Aorta (tissue), 5 donors: ENCODE data around the gene KIF2C. TPM values are rescaled to one million over a fixed set of nuclear protein-coding genes. Genes with fewer than 3 reads are reported as not detected.

Source experiments
- ATAC-seq: fragments of 200-7000 bp; cut with Tn5 transposase; one replicate; pipeline ENCODE4 v1.9.1; 2022; ENCODE audit warnings: moderate library complexity; ENCODE audit not compliant: low FRiP score
- DNase-seq, 2 donors: peaks; one replicate each; pipeline ENCODE4 v3.0.0-alpha.2; 2020
- H3K27ac ChIP-seq, 2 donors: one replicate each; pipeline ENCODE4 v1.5.1; 2013; ENCODE audit warnings: low read length in 2 of 2, mild to moderate bottlenecking in 2 of 2, moderate library complexity in 2 of 2, control low read depth in 1 of 2, inconsistent platforms in 1 of 2, low read depth in 1 of 2
- H3K27me3 ChIP-seq, 2 donors: one replicate each; pipeline ENCODE4 v1.6.1; 2013; ENCODE audit warnings: control low read depth in 1 of 2, low read length in 1 of 2, mild to moderate bottlenecking in 1 of 2, moderate library complexity in 1 of 2; ENCODE audit not compliant: insufficient read depth in 2 of 2, control insufficient read depth in 1 of 2
- H3K36me3 ChIP-seq, 2 donors: one replicate each; pipeline ENCODE4 v1.6.1; 2013; ENCODE audit warnings: control low read depth in 1 of 2, low read length in 1 of 2, mild to moderate bottlenecking in 1 of 2; ENCODE audit not compliant: insufficient read depth in 2 of 2, control insufficient read depth in 1 of 2
- H3K4me1 ChIP-seq, 2 donors: one replicate each; pipeline ENCODE4 v1.6.1; 2013; ENCODE audit warnings: low read length in 2 of 2, control low read depth in 1 of 2, mild to moderate bottlenecking in 1 of 2, moderate library complexity in 1 of 2; ENCODE audit not compliant: insufficient read depth in 2 of 2, control insufficient read depth in 1 of 2
- H3K4me3 ChIP-seq, 2 donors: one replicate each; pipeline ENCODE4 v1.5.1; 2013; ENCODE audit warnings: low read length in 2 of 2, control low read depth in 1 of 2, mild to moderate bottlenecking in 1 of 2
- H3K9me3 ChIP-seq: one replicate; pipeline ENCODE4 v1.6.1; 2013; ENCODE audit warnings: mild to moderate bottlenecking, low read length; ENCODE audit not compliant: control insufficient read depth
- WGBS, 2 donors: extraction: QIAGEN DNeasy Blood & Tissue Kit; methylation state at CpG; one replicate each; pipeline ENCODE4 v1.1.7; 2013; 5-methylcytosine and 5-hydroxymethylcytosine counted together
- intact Hi-C, 2 donors: fragments of 100-400 bp; cut with DNase I; formaldehyde crosslinking; loops; one replicate each; pipeline versions ENCODE4 v1.14.2 to v1.15.0; 2022
- polyA plus RNA-seq, 2 donors: library from polyadenylated mRNA; stranded (reverse); fragments of 200-250 nt; gene quantifications; one replicate each; pipeline ENCODE4 v1.2.3, GENCODE V29; 2013
- total RNA-seq, 2 donors: library from RNA; stranded (reverse); fragmentation: NEBNext Ultra II Directional; extraction: Animal tissue kit (Norgen Biotek cat#: 25700); gene quantifications; one replicate each; pipeline ENCODE4 v1.2.1, GENCODE V29; 2021
- donor health status: healthy with polysubstance abuse.
- donor health status: Bipolar disorder and iron deficiency.
- donor health status: DM: no; HTN: no; CAD: no.
- donor health status: DM: no; HTN: no; CAD: no.
- donor health status: DM: yes; HTN: yes; CAD: no.

KIF2C gene
- total and polyA plus RNA-seq, 4 donors = 0.75 to 3.5 (median 1.6) TPM

DNA sequence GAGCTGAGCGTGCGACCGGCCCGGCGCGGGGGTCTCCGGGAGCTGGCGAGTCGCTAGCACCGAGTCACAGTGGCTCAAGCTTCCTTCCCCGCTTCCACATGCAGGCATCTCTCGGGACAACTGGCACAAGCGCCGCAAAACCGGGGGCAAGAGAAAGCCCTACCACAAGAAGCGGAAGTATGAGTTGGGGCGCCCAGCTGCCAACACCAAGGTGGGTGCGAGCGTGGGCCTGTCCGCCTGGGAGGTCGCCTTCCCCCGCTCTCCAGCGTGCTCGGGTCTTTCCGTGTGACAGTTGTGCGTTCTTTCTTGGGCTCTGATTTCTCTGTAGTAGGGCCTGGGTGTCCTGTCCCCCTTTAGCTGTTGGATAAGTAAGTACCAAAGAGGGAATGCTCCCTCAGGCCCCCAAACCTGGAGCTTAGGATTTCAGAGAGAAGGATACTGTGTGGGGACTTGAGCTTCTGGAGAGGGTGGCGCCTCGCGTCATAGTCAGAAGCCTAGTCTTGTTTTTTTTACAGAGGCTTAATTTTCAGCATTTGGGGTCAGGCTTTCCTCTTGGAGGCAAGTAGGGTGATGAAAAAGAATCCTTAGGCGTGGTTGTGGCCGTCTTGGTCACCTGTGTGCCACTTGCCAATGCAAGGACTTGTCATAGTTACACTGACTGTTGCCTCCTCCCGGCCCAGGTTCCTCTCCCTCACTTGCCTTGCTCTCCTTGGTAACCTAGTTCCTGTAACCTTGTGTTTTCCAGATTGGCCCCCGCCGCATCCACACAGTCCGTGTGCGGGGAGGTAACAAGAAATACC lies 36.5 kb downstream of the KIF2C start:
- Histone ChIP-seq H3K4me1 (no peaks in the 10 kb centered on the region), H3K9me3 (no peaks in the 10 kb centered on the region), H3K27me3 (no peaks in the 10 kb centered on the region), H3K27ac (peak overlapping the region; percentile 43 to 68), H3K4me3 (peak overlapping the region; percentile 21 to 66), H3K36me3 (peaks cover 0 to 7% of the 10 kb centered on the region in 2 donors)
- ATAC-seq (peak; percentile 5), DNase-seq (peak in 1 of 2 donors; percentile 62)
- 10 to 12% methylated on average over 36 of the region's 36 CpGs for WGBS, 2 donors
- intact Hi-C loops = loop anchor here (2.0 to 5.0 kb wide), 2 partner anchors 37 to 39 kb away; partner anchors contain the start of gene KIF2C (in 2 of the 2)

GRCh38 chr1:44776730-44777068 lies 37.1 kb downstream of the KIF2C start:
- Histone ChIP-seq H3K9me3 (no peaks in the 10 kb centered on the region), H3K4me3 (peak overlapping the region in 1 of 2 donors; percentile 66), H3K36me3 (peaks cover 0 to 7% of the 10 kb centered on the region in 2 donors), H3K27me3 (no peaks in the 10 kb centered on the region), H3K27ac (no peak overlapping the region), H3K4me1 (no peaks in the 10 kb centered on the region)
- WGBS, 2 donors = 61 to 65% methylated on average over 12 of the region's 12 CpGs
- intact Hi-C loops = loop anchor here in 1 of 2 donors (5.0 kb wide), 1 partner anchor 39 kb away; the partner anchor contains the start of gene KIF2C
- ATAC-seq (no peak), DNase-seq (no peak)

GRCh38 chr1:44777547-44777946 lies 37.9 kb downstream of the KIF2C start:
- Histone ChIP-seq H3K4me3 (no peak overlapping the region), H3K36me3 (peaks cover 0 to 7% of the 10 kb centered on the region in 2 donors), H3K27ac (no peak overlapping the region), H3K9me3 (no peaks in the 10 kb centered on the region), H3K4me1 (no peaks in the 10 kb centered on the region), H3K27me3 (no peaks in the 10 kb centered on the region)
- ATAC-seq (no peak), DNase-seq (peak in 1 of 2 donors; percentile 58)
- intact Hi-C loops = loop anchor here in 1 of 2 donors (5.0 kb wide), 1 partner anchor 40 kb away; the partner anchor contains the start of gene KIF2C
- 82% methylated on average over 14 of the region's 14 CpGs for WGBS, 2 donors

DNA sequence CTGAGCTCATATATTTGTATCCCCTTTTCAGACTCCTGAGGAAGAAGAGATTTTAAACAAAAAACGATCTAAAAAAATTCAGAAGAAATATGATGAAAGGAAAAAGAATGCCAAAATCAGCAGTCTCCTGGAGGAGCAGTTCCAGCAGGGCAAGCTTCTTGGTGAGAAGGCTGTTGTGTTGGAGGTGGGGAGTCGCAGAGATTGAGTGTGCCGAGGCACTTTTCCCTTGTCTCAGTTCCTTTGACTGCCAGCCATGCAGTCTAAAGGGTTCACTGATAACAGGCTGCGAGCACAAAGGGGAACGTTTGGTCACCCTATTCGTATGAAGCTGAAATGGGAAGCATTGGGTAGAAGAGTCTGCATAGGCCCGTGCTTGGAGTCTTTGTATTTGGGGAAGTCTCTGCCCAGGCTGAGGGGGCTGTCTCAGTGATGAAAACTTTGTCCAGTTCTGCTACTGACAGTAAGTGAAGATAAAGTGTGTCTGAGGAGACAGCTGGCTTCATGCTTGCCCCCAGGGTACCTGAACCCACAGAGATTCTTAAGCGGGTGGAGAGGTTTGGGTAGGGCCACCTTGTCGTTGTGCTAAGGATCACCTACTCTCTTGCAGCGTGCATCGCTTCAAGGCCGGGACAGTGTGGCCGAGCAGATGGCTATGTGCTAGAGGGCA lies 38.5 kb downstream of the KIF2C start:
- WGBS, 2 donors = 72% methylated on average over 13 of the region's 13 CpGs
- intact Hi-C loops = loop anchor here in 1 of 2 donors (5.0 kb wide), 1 partner anchor 41 kb away; the partner anchor contains the start of gene KIF2C
- H3K4me3 ChIP-seq = no peak overlapping the region
- DNase-seq (peak in 1 of 2 donors; percentile 57), ATAC-seq (no peak)
- no peaks in the 10 kb centered on the region for H3K4me1 ChIP-seq
- no peaks in the 10 kb centered on the region for H3K9me3 ChIP-seq
- no peaks in the 10 kb centered on the region for H3K27me3 ChIP-seq
- peaks cover 0 to 7% of the 10 kb centered on the region in 2 donors for H3K36me3 ChIP-seq
- H3K27ac ChIP-seq = no peak overlapping the region

DNA sequence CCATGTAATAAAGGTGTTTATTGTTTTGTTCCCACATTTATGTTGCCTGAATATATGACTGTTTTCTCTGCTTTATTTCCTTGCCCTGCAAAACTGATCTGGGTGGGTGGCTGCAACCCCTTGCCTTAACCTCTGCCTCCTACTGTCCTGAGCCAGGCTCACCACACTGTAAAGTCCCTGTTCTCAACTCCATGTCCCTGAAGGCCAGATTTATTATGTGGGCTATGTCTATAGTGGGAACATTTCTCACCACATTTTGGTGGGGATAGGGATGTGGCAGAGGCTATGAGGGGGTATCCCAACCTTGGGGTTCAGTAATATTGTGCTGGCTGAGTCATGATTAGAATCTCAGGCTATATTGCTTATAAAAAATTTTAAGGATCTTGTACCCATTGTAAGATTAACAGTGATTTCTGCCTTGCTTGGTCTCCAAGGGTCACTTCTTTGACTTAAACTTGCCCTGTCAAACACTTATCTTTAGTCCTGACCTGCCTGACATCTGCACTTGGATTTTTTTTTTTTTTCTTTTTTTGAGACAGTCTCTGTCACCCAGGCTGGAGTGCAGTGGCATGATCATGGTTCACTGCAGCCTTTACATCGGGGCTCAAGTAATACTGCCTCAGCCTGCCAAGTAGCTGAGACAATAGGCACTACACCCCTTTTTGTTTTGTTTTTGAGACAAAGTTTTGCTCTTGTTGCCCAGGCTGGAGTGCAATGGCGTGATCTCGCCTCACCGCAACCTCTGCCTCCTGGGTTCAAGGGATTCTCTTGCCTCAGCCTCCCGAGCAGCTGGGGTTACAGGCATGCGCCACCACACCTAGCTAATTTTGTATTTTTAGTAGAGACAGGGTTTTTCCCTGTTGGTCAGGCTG lies 39.3 kb downstream of the KIF2C start:
- 92 to 95% methylated on average over 6 of the region's 6 CpGs for WGBS, 2 donors
- ATAC-seq (no peak), DNase-seq (peak in 1 of 2 donors; percentile 27)
- intact Hi-C loops = loop anchor here in 1 of 2 donors (5.0 kb wide), 1 partner anchor 42 kb away; the partner anchor contains the start of gene KIF2C
- Histone ChIP-seq H3K36me3 (peaks cover 0 to 7% of the 10 kb centered on the region in 2 donors), H3K9me3 (no peaks in the 10 kb centered on the region), H3K4me1 (no peaks in the 10 kb centered on the region), H3K4me3 (no peak overlapping the region), H3K27me3 (no peaks in the 10 kb centered on the region), H3K27ac (no peak overlapping the region)

GRCh38 chr1:44780583-44781121 lies 41.0 kb downstream of the KIF2C start:
- H3K4me3 ChIP-seq = no peak overlapping the region
- H3K9me3 ChIP-seq = no peaks in the 10 kb centered on the region
- intact Hi-C loops = loop anchor here in 1 of 2 donors (10.0 kb wide), 1 partner anchor 54 kb away; no protein-coding TSS in a partner anchor
- no peak overlapping the region for H3K27ac ChIP-seq
- H3K36me3 ChIP-seq = peaks cover 0 to 7% of the 10 kb centered on the region in 2 donors
- H3K27me3 ChIP-seq = no peaks in the 10 kb centered on the region
- ATAC-seq (no peak), DNase-seq (peak in 1 of 2 donors; percentile 43)
- 90 to 92% methylated on average over 14 of the region's 14 CpGs for WGBS, 2 donors
- H3K4me1 ChIP-seq = no peaks in the 10 kb centered on the region

DNA sequence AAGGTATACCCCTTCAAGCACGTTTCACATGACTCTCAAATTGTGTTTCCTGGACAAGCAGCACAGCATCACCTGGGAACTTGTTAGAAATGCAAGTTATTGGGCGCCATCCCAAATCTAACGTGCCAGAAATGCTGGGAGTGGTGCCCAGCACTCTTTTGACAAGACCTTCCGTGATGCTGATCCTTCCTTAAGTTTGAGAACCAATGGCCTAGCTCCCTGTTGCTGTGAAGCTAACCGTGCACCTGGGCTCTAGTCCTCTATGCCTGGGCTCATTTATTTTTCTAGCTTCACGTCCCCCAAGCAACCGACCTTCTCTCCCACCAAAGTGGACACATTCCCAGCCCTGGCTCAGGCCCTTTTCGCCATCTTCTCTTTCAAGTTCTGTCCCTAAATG lies 44.1 kb downstream of the KIF2C start:
- Histone ChIP-seq H3K9me3 (no peaks in the 10 kb centered on the region), H3K27ac (no peak overlapping the region), H3K36me3 (no peaks in the 10 kb centered on the region), H3K4me3 (no peak overlapping the region), H3K4me1 (no peaks in the 10 kb centered on the region), H3K27me3 (no peaks in the 10 kb centered on the region)
- 28 to 37% methylated on average over 8 of the region's 8 CpGs for WGBS, 2 donors
- intact Hi-C loops = loop anchor here in 1 of 2 donors (10.0 kb wide), 1 partner anchor 51 kb away; no protein-coding TSS in a partner anchor
- DNase-seq = no peak
- ATAC-seq = no peak
